ENCODE results near the gene UAP1.

DNA sequence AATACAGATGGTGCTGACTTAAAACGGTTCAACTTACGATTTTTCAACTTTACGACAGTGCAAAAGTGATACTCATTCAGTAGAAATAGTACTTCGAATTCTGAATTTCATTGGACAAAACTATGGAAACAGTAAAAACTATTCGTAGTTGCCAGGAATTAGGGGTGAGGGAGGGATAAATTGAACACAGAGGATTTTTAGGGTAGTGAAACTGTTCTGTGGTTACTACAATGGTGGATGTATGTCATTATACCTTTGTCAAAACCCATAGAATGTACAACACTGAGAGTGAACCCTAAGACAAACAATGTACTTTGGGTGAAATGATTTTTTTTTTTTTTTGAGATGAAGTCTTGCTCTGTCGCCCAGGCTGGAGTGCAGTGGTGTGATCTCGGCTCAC, 78.2 kb downstream of the UAP1 start:
- TF ChIP-seq TCF12 (IDR thresholded peaks at IDR 0.05; ENCODE audit: low read depth) (no peak), EP300 (IDR thresholded peaks at IDR 0.05; ENCODE audit: borderline replicate concordance) (no peak), TEAD4 (IDR thresholded peaks at IDR 0.05) (no peak), USF1 (IDR thresholded peaks at IDR 0.05) (no peak), REST (IDR thresholded peaks at IDR 0.05; ENCODE audit: low read depth) (no peak), TAF1 (IDR thresholded peaks at IDR 0.05; ENCODE audit: low read depth) (no peak), ZBTB7A (IDR thresholded peaks at IDR 0.05; ENCODE audit: low read depth) (no peak), YY1 (IDR thresholded peaks at IDR 0.05; ENCODE audit: low read depth) (no peak), EGR1 (IDR thresholded peaks at IDR 0.05) (no peak), NFIC (IDR thresholded peaks at IDR 0.05) (no peak), FOXM1 (IDR thresholded peaks at IDR 0.05; ENCODE audit: borderline replicate concordance, low read depth) (no peak), RAD21 (IDR thresholded peaks at IDR 0.05; ENCODE audit: low read depth) (no peak), CEBPB (IDR thresholded peaks at IDR 0.05) (no peak), CREB1 (IDR thresholded peaks at IDR 0.05; ENCODE audit: low read depth) (no peak)

Measured in Ishikawa (cell line).